Gastrocnemius medialis (tissue), 4 donors: ENCODE measurements around the gene DOC2B. TPM values are rescaled to one million over a fixed set of nuclear protein-coding genes. Genes with fewer than 3 reads are reported as not detected.

Experiments used
- ATAC-seq, 2 donors: fragments of 150-250 bp; one replicate each; pipeline ENCODE4 v1.9.1; 2016
- DNase-seq, 2 donors: peaks; one replicate each; pipeline ENCODE4 v3.0.0-alpha.2; 2019
- H3K27ac ChIP-seq, 4 donors: fragments of 200-600 bp; sonication (generic); 1 replicate in 1 of 4; 2 replicates in 3 of 4; pipeline ENCODE4 v1.5.1; 2016 to 2018; ENCODE audit warnings: mild to moderate bottlenecking in 2 of 4, moderate library complexity in 1 of 4
- H3K27me3 ChIP-seq, 3 donors: fragments of 200-600 bp; sonication (generic) in 2 of 3; 1 replicate in 1 of 3; 2 replicates in 2 of 3; pipeline versions ENCODE4 v1.5.1 to v1.6.0; 2016 to 2019; ENCODE audit warnings: mild to moderate bottlenecking in 1 of 3, moderate library complexity in 1 of 3
- H3K36me3 ChIP-seq, 2 donors: fragments of 200-600 bp; sonication (generic) in 1 of 2; one replicate each; pipeline ENCODE4 v1.5.1; 2017 to 2018
- H3K4me1 ChIP-seq, 2 donors: fragments of 200-600 bp; sonication (generic) in 1 of 2; one replicate each; pipeline ENCODE4 v1.5.1; 2016 to 2017; ENCODE audit warnings: mild to moderate bottlenecking in 2 of 2
- H3K4me3 ChIP-seq, 4 donors: fragments of 200-600 bp; sonication (generic) in 3 of 4; 1 replicate in 1 of 4; 2 replicates in 3 of 4; pipeline ENCODE4 v1.5.1; 2016 to 2019; ENCODE audit warnings: mild to moderate bottlenecking in 2 of 4
- H3K9me3 ChIP-seq, 3 donors: fragments of 200-600 bp; sonication (generic) in 2 of 3; 1 replicate in 1 of 3; 2 replicates in 2 of 3; pipeline ENCODE4 v1.5.1; 2016 to 2019
- CTCF ChIP-seq, 5 experiments: fragments of 450-650 bp in 3 of 5; fragments of 200-600 bp in 2 of 5; sonication (generic) in 2 of 5; IDR thresholded peaks in 4 of 5; conservative IDR thresholded peaks in 1 of 5; 1 replicate in 4 of 5; 2 replicates in 1 of 5; pipeline ENCODE4 v1.5.1; 2016 to 2019; ENCODE audit warnings: antibody characterized with exemption in 5 of 5, mild to moderate bottlenecking in 3 of 5, moderate library complexity in 3 of 5
- POLR2A ChIP-seq, 2 donors: fragments of 450-650 bp; IDR thresholded peaks; one replicate each; pipeline ENCODE4 v1.6.1; 2017; ENCODE audit warnings: antibody characterized with exemption in 2 of 2, mild to moderate bottlenecking in 2 of 2, moderate library complexity in 2 of 2
- in situ Hi-C, 4 donors: fragments of 200-750 bp; cut with MboI; loops; one replicate each; pipeline versions ENCODE4 v1.15.0 to v1.8.0; 2017; ENCODE audit warnings: low sequenced_read_pairs in 4 of 4
- intact Hi-C: fragments of 100-400 bp; cut with DNase I; formaldehyde crosslinking; loops from one replicate; pipeline ENCODE4 v1.15.1; 2023; ENCODE audit warnings: low total_unique reads
- total RNA-seq, 4 donors: library from RNA; depleted of rRNA; stranded (reverse); fragments of >200 nt; gene quantifications; one replicate each; pipeline versions ENCODE4 v1.1.0 to v1.2.3, GENCODE V29; 2016

Gene DOC2B
- total RNA-seq, 4 donors from 2014 or later = 1.1 to 4.0 (median 3.8) TPM

- no peak overlapping the region for H3K4me3 ChIP-seq
- no peak for DNase-seq
- in situ Hi-C loops = no loop called here
- intact Hi-C loops = loop anchor here (5.0 kb wide), 2 partner anchors 259 to 604 kb away; partner anchors contain the start of gene GEMIN4
- no peak overlapping the region for H3K27ac ChIP-seq
- no peaks in the 10 kb centered on the region for H3K36me3 ChIP-seq
- TF ChIP-seq CTCF (IDR thresholded peaks at IDR 0.05 in 4 of 5, conservative IDR thresholded peaks at IDR 0.05 in 1 of 5) = no peak
- TF ChIP-seq POLR2A (IDR thresholded peaks at IDR 0.05) = no peak
- H3K27me3 ChIP-seq = no peaks in the 10 kb centered on the region
- H3K9me3 ChIP-seq = no peaks in the 10 kb centered on the region
- H3K4me1 ChIP-seq = no peaks in the 10 kb centered on the region
- ATAC-seq = no peak
Measured at GRCh38 chr17:148757-149156, 32.7 kb downstream of the DOC2B start.

- ATAC-seq = no peak
- no peaks in the 10 kb centered on the region for H3K4me1 ChIP-seq
- no peak for DNase-seq
- no peak overlapping the region for H3K27ac ChIP-seq
- no peak overlapping the region for H3K4me3 ChIP-seq
- no peaks in the 10 kb centered on the region for H3K27me3 ChIP-seq
- no peaks in the 10 kb centered on the region for H3K9me3 ChIP-seq
- TF ChIP-seq POLR2A (IDR thresholded peaks at IDR 0.05) (no peak), CTCF (IDR thresholded peaks at IDR 0.05 in 4 of 5, conservative IDR thresholded peaks at IDR 0.05 in 1 of 5) (no peak)
- in situ Hi-C loops = no loop called here
- no peaks in the 10 kb centered on the region for H3K36me3 ChIP-seq
- intact Hi-C loops = loop anchor here (5.0 kb wide), 2 partner anchors 259 to 604 kb away; partner anchors contain the start of gene GEMIN4
Measured at GRCh38 chr17:147796-148740, 33.4 kb downstream of the DOC2B start.

GRCh38 chr17:146983-147761 is 34.3 kb downstream of the DOC2B start:
- Histone ChIP-seq H3K27me3 (no peaks in the 10 kb centered on the region), H3K9me3 (no peaks in the 10 kb centered on the region), H3K27ac (no peak overlapping the region), H3K36me3 (no peaks in the 10 kb centered on the region), H3K4me1 (no peaks in the 10 kb centered on the region), H3K4me3 (no peak overlapping the region)
- intact Hi-C loops = loop anchor here (5.0 kb wide), 2 partner anchors 260 to 605 kb away; partner anchors contain the start of gene GEMIN4
- TF ChIP-seq POLR2A (IDR thresholded peaks at IDR 0.05) = no peak
- ATAC-seq = no peak
- in situ Hi-C loops = no loop called here
- no peak for DNase-seq

GRCh38 chr17:146546-146945 is 34.9 kb downstream of the DOC2B start:
- TF ChIP-seq POLR2A (IDR thresholded peaks at IDR 0.05) = no peak
- TF ChIP-seq CTCF (IDR thresholded peaks at IDR 0.05 in 4 of 5, conservative IDR thresholded peaks at IDR 0.05 in 1 of 5) = no peak
- in situ Hi-C loops (no loop called here), intact Hi-C loops (loop anchor here (5.0 kb wide), 2 partner anchors 261 to 606 kb away; partner anchors contain the start of gene GEMIN4)
- Histone ChIP-seq H3K9me3 (no peaks in the 10 kb centered on the region), H3K36me3 (no peaks in the 10 kb centered on the region), H3K4me1 (no peaks in the 10 kb centered on the region), H3K4me3 (no peak overlapping the region), H3K27ac (no peak overlapping the region), H3K27me3 (no peaks in the 10 kb centered on the region)
- DNase-seq = no peak
- ATAC-seq = no peak
